Glutamatergic neuron (in vitro differentiated cells): ENCODE measurements around the gene ADARB1. TPM values are rescaled to one million over a fixed set of nuclear protein-coding genes. Genes with fewer than 3 reads are reported as not detected.

Source experiments
- DNase-seq: peaks from one replicate; pipeline ENCODE4 v3.0.0; 2022
- H3K27ac Mint-ChIP-seq: one replicate; pipeline ENCODE4 v1.8.0; 2020; ENCODE audit warnings: mild to moderate bottlenecking, mixed read lengths, inconsistent platforms; ENCODE audit not compliant: unreplicated experiment
- H3K27me3 Mint-ChIP-seq: one replicate; pipeline ENCODE4 v1.8.0; 2020; ENCODE audit warnings: mild to moderate bottlenecking, moderate library complexity, mixed read lengths, inconsistent platforms; ENCODE audit not compliant: unreplicated experiment
- H3K36me3 Mint-ChIP-seq: one replicate; pipeline ENCODE4 v1.8.0; 2020; ENCODE audit warnings: mild to moderate bottlenecking, mixed read lengths, inconsistent platforms; ENCODE audit not compliant: unreplicated experiment
- H3K4me1 Mint-ChIP-seq: one replicate; pipeline ENCODE4 v1.8.0; 2020; ENCODE audit warnings: mild to moderate bottlenecking, low read depth, mixed read lengths, inconsistent platforms; ENCODE audit not compliant: unreplicated experiment
- H3K4me3 Mint-ChIP-seq: one replicate; pipeline ENCODE4 v1.8.0; 2020; ENCODE audit warnings: mild to moderate bottlenecking, mixed read lengths, inconsistent platforms; ENCODE audit not compliant: unreplicated experiment
- H3K9me3 Mint-ChIP-seq: one replicate; pipeline ENCODE4 v1.8.0; 2020; ENCODE audit warnings: mild to moderate bottlenecking, moderate library complexity, mixed read lengths, inconsistent platforms; ENCODE audit not compliant: unreplicated experiment
- CTCF ChIP-seq: fragments of 200-600 bp; sonication (generic); IDR thresholded peaks from one replicate; pipeline ENCODE4 v1.5.0; 2021; ENCODE audit not compliant: partially characterized antibody, unreplicated experiment
- total RNA-seq: library from RNA; stranded (reverse); fragmentation: NEBNext Ultra II Directional; extraction: Animal tissue kit (Norgen Biotek cat#: 25700); gene quantifications from one replicate; pipeline ENCODE4 v1.2.1, GENCODE V29; 2021; ENCODE audit not compliant: unreplicated experiment

The ADARB1 gene
- total RNA-seq, 1 donor from 2014 or later: 49.2 TPM

- Mint-ChIP-seq H3K27me3 (peaks cover 3% of the 10 kb centered on the region), H3K27ac (no peak overlapping the region), H3K4me1 (peaks cover 8% of the 10 kb centered on the region), H3K36me3 (peaks cover 4% of the 10 kb centered on the region), H3K4me3 (no peak overlapping the region), H3K9me3 (no peaks in the 10 kb centered on the region)
- no peak for DNase-seq
- TF ChIP-seq CTCF: no peak
These were observed 104.6 kb downstream of the ADARB1 start for GRCh38 chr21:45178971-45179370.

GRCh38 chr21:45179568-45180245 lies 105.3 kb downstream of the ADARB1 start:
- Mint-ChIP-seq H3K9me3 (no peaks in the 10 kb centered on the region), H3K4me1 (peaks cover 8% of the 10 kb centered on the region), H3K36me3 (peaks cover 4% of the 10 kb centered on the region), H3K27me3 (peaks cover 3% of the 10 kb centered on the region), H3K4me3 (no peak overlapping the region), H3K27ac (no peak overlapping the region)
- DNase-seq: no peak
- TF ChIP-seq CTCF: no peak

- peaks cover 3% of the 10 kb centered on the region for H3K27me3 Mint-ChIP-seq
- no peak for TF ChIP-seq CTCF
- no peak overlapping the region for H3K27ac Mint-ChIP-seq
These were observed 105.8 kb downstream of the ADARB1 start for GRCh38 chr21:45180246-45180599.

GRCh38 chr21:45182958-45183357 lies 108.6 kb downstream of the ADARB1 start:
- H3K27me3 Mint-ChIP-seq: peaks cover 4% of the 10 kb centered on the region
- peaks cover 27% of the 10 kb centered on the region for H3K36me3 Mint-ChIP-seq
- H3K27ac Mint-ChIP-seq: no peak overlapping the region
- H3K4me1 Mint-ChIP-seq: peaks cover 5% of the 10 kb centered on the region
- DNase-seq: no peak
- H3K9me3 Mint-ChIP-seq: no peaks in the 10 kb centered on the region
- TF ChIP-seq CTCF: no peak
- H3K4me3 Mint-ChIP-seq: no peak overlapping the region

More at GRCh38 chr21:45180246-45180599, 105.8 kb downstream of the ADARB1 start:
- H3K9me3 Mint-ChIP-seq: no peaks in the 10 kb centered on the region
- H3K4me1 Mint-ChIP-seq: peaks cover 8% of the 10 kb centered on the region
- H3K36me3 Mint-ChIP-seq: peaks cover 4% of the 10 kb centered on the region
- no peak for DNase-seq
- no peak overlapping the region for H3K4me3 Mint-ChIP-seq

GRCh38 chr21:45183852-45184251 lies 109.5 kb downstream of the ADARB1 start:
- peaks cover 5% of the 10 kb centered on the region for H3K4me1 Mint-ChIP-seq
- peaks cover 34% of the 10 kb centered on the region for H3K36me3 Mint-ChIP-seq
- peaks cover 5% of the 10 kb centered on the region for H3K9me3 Mint-ChIP-seq
- no peak for TF ChIP-seq CTCF
- H3K27me3 Mint-ChIP-seq: peaks cover 8% of the 10 kb centered on the region
- H3K4me3 Mint-ChIP-seq: no peak overlapping the region
- DNase-seq: no peak
- H3K27ac Mint-ChIP-seq: no peak overlapping the region
